GM19240 (cell line): ENCODE measurements around the gene IFT88.

Experiments
- DNase-seq: peaks from one replicate; pipeline ENCODE4 v3.0.0; 2011; ENCODE audit warnings: low spot score; ENCODE audit not compliant: insufficient read length

IFT88 gene

GRCh38 chr13:20715330-20715712, 148.4 kb downstream of the IFT88 start:
- no peak for DNase-seq

GRCh38 chr13:20716951-20717350, 150.0 kb downstream of the IFT88 start:
- no peak for DNase-seq

- DNase-seq = no peak
Observed at GRCh38 chr13:20717581-20718542, 150.9 kb downstream of the IFT88 start.

DNA sequence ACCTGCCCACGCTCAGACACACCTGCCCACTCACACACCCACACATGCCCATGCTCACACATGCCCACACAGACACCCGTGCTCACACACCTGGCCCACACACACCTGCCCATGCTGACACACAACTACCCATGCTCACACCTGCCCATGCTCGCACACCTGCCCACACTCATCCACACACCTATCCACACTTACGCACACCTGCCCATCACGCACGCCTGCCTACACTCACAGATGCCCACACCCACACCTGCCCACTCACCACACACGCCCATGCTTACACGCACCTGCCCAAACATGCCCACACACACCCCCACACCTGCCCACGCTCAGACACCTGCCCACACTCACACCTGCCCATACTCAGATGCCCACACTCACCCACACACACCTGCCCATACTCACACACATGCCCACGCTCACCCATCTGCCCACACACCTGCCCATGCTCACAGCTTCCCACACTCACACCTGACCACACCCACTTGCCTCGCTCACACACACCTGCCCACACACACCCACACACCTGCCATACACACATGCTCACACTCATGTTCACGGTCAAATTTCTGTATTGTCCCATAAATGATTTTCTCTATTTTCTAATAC, 152.1 kb downstream of the IFT88 start:
- DNase-seq = no peak

GRCh38 chr13:20719783-20720182, 152.8 kb downstream of the IFT88 start:
- DNase-seq = no peak

DNA sequence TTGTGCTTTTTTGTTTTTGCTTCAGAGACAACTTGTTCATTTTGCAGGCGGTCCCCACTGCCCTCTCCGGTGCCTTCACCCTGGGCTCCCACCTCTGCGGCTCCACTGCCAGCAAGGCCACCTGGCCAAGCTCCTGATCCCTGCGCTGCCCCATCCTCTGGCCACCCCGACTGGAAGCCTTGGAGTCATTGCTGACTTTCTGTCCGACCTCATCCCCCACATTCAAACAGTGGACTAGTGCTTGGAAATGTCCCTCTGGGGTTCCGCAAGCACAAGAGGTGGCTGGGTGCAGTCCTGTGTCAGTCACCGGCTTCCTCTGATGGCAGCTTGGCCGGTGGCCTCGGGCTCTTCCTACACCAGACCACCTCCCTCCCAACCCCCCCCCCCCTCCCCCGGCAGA, 153.5 kb downstream of the IFT88 start:
- no peak for DNase-seq

- no peak for DNase-seq
Observed at GRCh38 chr13:20721058-20721453, 154.1 kb downstream of the IFT88 start.

DNA sequence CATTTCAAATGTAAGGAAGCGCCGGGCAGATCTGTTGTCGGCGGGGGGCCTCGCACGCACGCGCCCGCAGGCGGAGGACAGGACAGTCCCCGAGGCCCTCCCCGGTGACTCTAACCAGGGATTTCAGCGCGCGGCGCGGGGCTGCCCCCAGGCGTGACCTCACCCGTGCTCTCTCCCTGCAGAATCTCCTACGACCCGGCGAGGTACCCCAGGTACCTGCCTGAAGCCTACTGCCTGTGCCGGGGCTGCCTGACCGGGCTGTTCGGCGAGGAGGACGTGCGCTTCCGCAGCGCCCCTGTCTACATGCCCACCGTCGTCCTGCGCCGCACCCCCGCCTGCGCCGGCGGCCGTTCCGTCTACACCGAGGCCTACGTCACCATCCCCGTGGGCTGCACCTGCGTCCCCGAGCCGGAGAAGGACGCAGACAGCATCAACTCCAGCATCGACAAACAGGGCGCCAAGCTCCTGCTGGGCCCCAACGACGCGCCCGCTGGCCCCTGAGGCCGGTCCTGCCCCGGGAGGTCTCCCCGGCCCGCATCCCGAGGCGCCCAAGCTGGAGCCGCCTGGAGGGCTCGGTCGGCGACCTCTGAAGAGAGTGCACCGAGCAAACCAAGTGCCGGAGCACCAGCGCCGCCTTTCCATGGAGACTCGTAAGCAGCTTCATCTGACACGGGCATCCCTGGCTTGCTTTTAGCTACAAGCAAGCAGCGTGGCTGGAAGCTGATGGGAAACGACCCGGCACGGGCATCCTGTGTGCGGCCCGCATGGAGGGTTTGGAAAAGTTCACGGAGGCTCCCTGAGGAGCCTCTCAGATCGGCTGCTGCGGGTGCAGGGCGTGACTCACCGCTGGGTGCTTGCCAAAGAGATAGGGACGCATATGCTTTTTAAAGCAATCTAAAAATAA, 154.7 kb downstream of the IFT88 start:
- DNase-seq = no peak

DNA sequence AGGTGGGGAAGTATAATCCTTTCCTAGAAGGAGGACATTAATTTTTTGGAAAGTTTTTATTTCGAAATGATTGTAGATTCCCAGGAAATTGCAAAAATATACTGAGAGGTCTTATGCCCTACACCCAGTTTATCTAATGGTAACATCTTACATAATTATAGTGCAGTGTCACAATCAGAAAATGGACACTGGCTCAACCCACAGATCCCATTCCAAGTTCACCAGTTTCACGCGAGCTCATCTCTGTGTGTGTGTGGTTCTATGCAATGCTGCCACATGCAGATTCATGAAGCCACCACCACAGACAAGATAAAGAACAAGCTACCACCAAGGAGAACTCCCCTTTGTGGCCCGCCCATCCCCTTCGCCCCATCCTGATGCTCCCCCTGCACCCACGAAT, 160.9 kb downstream of the IFT88 start:
- DNase-seq = no peak

- DNase-seq = no peak
Observed at GRCh38 chr13:20728579-20729311, 161.8 kb downstream of the IFT88 start.

GRCh38 chr13:20729633-20730585, 163.0 kb downstream of the IFT88 start:
- no peak for DNase-seq

GRCh38 chr13:20738616-20739015, 171.7 kb downstream of the IFT88 start:
- no peak for DNase-seq

DNA sequence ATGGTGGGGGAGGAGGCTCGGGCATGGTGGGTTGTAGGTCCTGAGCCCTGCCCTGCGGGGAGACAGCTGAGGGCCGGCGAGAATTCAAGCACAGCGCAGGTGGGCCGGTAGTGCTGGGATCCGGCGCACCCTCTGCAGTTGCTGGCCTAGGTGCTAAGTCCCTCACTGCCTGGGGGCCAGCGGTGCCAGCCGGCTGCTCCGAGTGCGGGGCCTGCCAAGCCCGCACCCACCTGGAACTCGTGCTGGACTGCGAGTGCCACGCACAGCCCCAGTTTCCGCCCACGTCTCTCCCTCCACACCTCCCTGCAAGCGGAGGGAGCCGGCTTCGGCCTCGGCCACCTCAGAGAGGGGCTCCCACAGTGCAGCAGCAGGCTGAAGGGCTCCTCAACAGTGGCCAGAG, 173.1 kb downstream of the IFT88 start:
- no peak for DNase-seq
